ENCODE data around the gene ITFG1.

Gene ITFG1

GRCh38 chr16:47460711-47461597 lies at the start of gene ITFG1, which contains the start of gene PHKB:
TSS of gene ITFG1 (minus strand) at chr16:47461063. CDS start at chr16:47461045, 18 bp downstream.
TSS of gene PHKB (plus strand) at chr16:47461331. CDS start at chr16:47461351, 20 bp downstream.
- DNase-seq (ENCODE audit: low spot score) = peak; percentile 94

- no peak for DNase-seq (ENCODE audit: low spot score)
Measured at GRCh38 chr16:47507701-47508100, 46.8 kb upstream of the ITFG1 start.

- DNase-seq (ENCODE audit: low spot score) = no peak
Measured at GRCh38 chr16:47506800-47507199, 45.9 kb upstream of the ITFG1 start.

GRCh38 chr16:47504599-47504998 lies 43.7 kb upstream of the ITFG1 start:
- DNase-seq (ENCODE audit: low spot score) = no peak

- peak; percentile 10 for DNase-seq (ENCODE audit: low spot score)
Measured at GRCh38 chr16:47503936-47504335, 43.1 kb upstream of the ITFG1 start.

- DNase-seq (ENCODE audit: low spot score) = no peak
Measured at GRCh38 chr16:47499700-47500264, 38.9 kb upstream of the ITFG1 start.

- no peak for DNase-seq (ENCODE audit: low spot score)
Measured at GRCh38 chr16:47499080-47499699, 38.3 kb upstream of the ITFG1 start.

- no peak for DNase-seq (ENCODE audit: low spot score)
Measured at GRCh38 chr16:47493381-47494337, 32.8 kb upstream of the ITFG1 start.

- DNase-seq (ENCODE audit: low spot score) = peak; percentile 43
Measured at GRCh38 chr16:47492428-47493377, 31.8 kb upstream of the ITFG1 start.

- no peak for DNase-seq (ENCODE audit: low spot score)
Measured at GRCh38 chr16:47492036-47492427, 31.2 kb upstream of the ITFG1 start.

GRCh38 chr16:47490471-47490870 lies 29.6 kb upstream of the ITFG1 start:
- no peak for DNase-seq (ENCODE audit: low spot score)

- DNase-seq (ENCODE audit: low spot score) = no peak
Measured at GRCh38 chr16:47488051-47488450, 27.2 kb upstream of the ITFG1 start.

GRCh38 chr16:47486856-47487255 lies 26.0 kb upstream of the ITFG1 start:
- no peak for DNase-seq (ENCODE audit: low spot score)

- no peak for DNase-seq (ENCODE audit: low spot score)
Measured at GRCh38 chr16:47483616-47484015, 22.8 kb upstream of the ITFG1 start.

GRCh38 chr16:47481698-47482374 lies 21.0 kb upstream of the ITFG1 start:
- DNase-seq (ENCODE audit: low spot score) = no peak

- DNase-seq (ENCODE audit: low spot score) = no peak
Measured at GRCh38 chr16:47480410-47480809, 19.5 kb upstream of the ITFG1 start.

GRCh38 chr16:47477679-47478078 lies 16.8 kb upstream of the ITFG1 start:
- DNase-seq (ENCODE audit: low spot score) = no peak

- no peak for DNase-seq (ENCODE audit: low spot score)
Measured at GRCh38 chr16:47476654-47477345, 15.9 kb upstream of the ITFG1 start.

- DNase-seq (ENCODE audit: low spot score) = no peak
Measured at GRCh38 chr16:47475786-47476185, 14.9 kb upstream of the ITFG1 start.

Data from AG08396 (cell line).